Measurements from ENCODE around the gene CEP72. TPM values are rescaled to one million over a fixed set of nuclear protein-coding genes. Genes with fewer than 3 reads are reported as not detected.

The CEP72 gene
- total and polyA plus RNA-seq, 2 of the 13 experiments (the other 11 are each of a cell fraction or from before 2014, with no cell fraction given): 3.4 to 9.4 TPM

GRCh38 chr5:635306-636055 is 23.3 kb downstream of the CEP72 start:
- Histone ChIP-seq H3K4me3 (replicated peaks in 1 of 3; ENCODE audit: insufficient read depth in 1 of 3, low read depth in 2 of 3, low read length in 3 of 3) (no peak overlapping the region), H4K20me1 (ENCODE audit: insufficient read depth, low read length) (no peaks in the 10 kb centered on the region), H3K27ac (ENCODE audit: extremely low read length, insufficient read depth, low read length) (no peak overlapping the region), H3K9ac (ENCODE audit: insufficient read depth, low read depth, low read length) (no peak overlapping the region), H2AFZ (ENCODE audit: low read length) (no peak overlapping the region), H3K4me2 (ENCODE audit: low read depth, low read length) (no peak overlapping the region), H3K9me3 (ENCODE audit: low read length) (no peaks in the 10 kb centered on the region), H3K36me3 (replicated peaks in 1 of 2; ENCODE audit: control insufficient read depth in 1 of 2, insufficient read depth in 2 of 2, low read length in 2 of 2) (peaks cover 22 to 57% of the 10 kb centered on the region in 2 experiments), H3K27me3 (ENCODE audit: control insufficient read depth in 1 of 2, insufficient read depth in 2 of 2, low read length in 2 of 2) (no peaks in the 10 kb centered on the region), H3K79me2 (ENCODE audit: insufficient read depth, low read length) (no peaks in the 10 kb centered on the region), H3K4me1 (ENCODE audit: insufficient read depth, low read length) (no peaks in the 10 kb centered on the region)
- in situ Hi-C loops (cut with HindIII; ENCODE audit: extremely low pct_ligation_motif_present, low pct_unique_long_range_greater_than_20kb) (no loop called here), intact Hi-C loops (cut with micrococcal nuclease; ENCODE audit: unreplicated experiment) (no loop called here)
- BruUV-seq (replicated peaks): no TSS peak
- ChIA-PET CTCF (ENCODE audit: low intra/inter-chr PET ratio, low total read pairs) (no interaction called here), POLR2A (no interaction called here)
- 88% methylated on average over 15 of the region's 18 CpGs for WGBS (ENCODE audit: low lambda C conversion rate)
- FAIRE-seq (no peak), ATAC-seq (no peak), DNase-seq (ENCODE audit: low spot score) (no peak)
- TF ChIP-seq HES4 (CRISPR knock-in tag; IDR thresholded peaks at IDR 0.05; ENCODE audit: borderline replicate concordance) (no peak), ZBED4 (CRISPR knock-in tag; IDR thresholded peaks at IDR 0.05; ENCODE audit: borderline replicate concordance) (no peak), RAD51 (IDR thresholded peaks at IDR 0.05; ENCODE audit: borderline replicate concordance) (no peak), ZNF564 (CRISPR knock-in tag; IDR thresholded peaks at IDR 0.05) (peak; percentile 95)

All from HepG2 (cell line).